Hepatic stellate cell (primary cell): ENCODE data around the gene LIMS3.
"Not testable (repeated sequence)": the region's sequence is repeated elsewhere in the genome, so short reads cannot be mapped to it uniquely, and the experiment has no call there.

Source experiments
- DNase-seq: peaks from one replicate; pipeline ENCODE4 v3.0.0; 2011; ENCODE audit warnings: low spot score

The LIMS3 gene

GRCh38 chr2:109927803-109928202, 29.3 kb downstream of the LIMS3 start:
- DNase-seq = not testable (repeated sequence)

GRCh38 chr2:109929222-109929621, 30.7 kb downstream of the LIMS3 start:
- DNase-seq = not testable (repeated sequence)

- not testable (repeated sequence) for DNase-seq
Observed at GRCh38 chr2:109936534-109936933, 38.0 kb downstream of the LIMS3 start.

- DNase-seq = not testable (repeated sequence)
Observed at GRCh38 chr2:109945362-109945761, 46.9 kb downstream of the LIMS3 start.

- not testable (repeated sequence) for DNase-seq
Observed at GRCh38 chr2:109947262-109947958, 48.9 kb downstream of the LIMS3 start.

GRCh38 chr2:109947959-109948520, 49.6 kb downstream of the LIMS3 start:
- DNase-seq = not testable (repeated sequence)

- DNase-seq = not testable (repeated sequence)
Observed at GRCh38 chr2:109950146-109950843, 51.8 kb downstream of the LIMS3 start.

GRCh38 chr2:109963942-109964341, 65.5 kb downstream of the LIMS3 start:
- not testable (repeated sequence) for DNase-seq

- DNase-seq = not testable (repeated sequence)
Observed at GRCh38 chr2:109965482-109965881, 67.0 kb downstream of the LIMS3 start.

GRCh38 chr2:109966107-109966736, 67.7 kb downstream of the LIMS3 start:
- DNase-seq = not testable (repeated sequence)

GRCh38 chr2:109966858-109967257, 68.4 kb downstream of the LIMS3 start:
- not testable (repeated sequence) for DNase-seq

GRCh38 chr2:109969864-109970263, 71.4 kb downstream of the LIMS3 start:
- DNase-seq = not testable (repeated sequence)

- not testable (repeated sequence) for DNase-seq
Observed at GRCh38 chr2:109971710-109972109, 73.2 kb downstream of the LIMS3 start.
